GM12878 (cell line): ENCODE results near the gene EXOC4.

ENCODE experiments used
- ATF2 ChIP-seq: IDR thresholded peaks from 2 replicates; pipeline ENCODE4 v1.6.1; 2012; ENCODE audit warnings: low read length, inconsistent platforms
- BCL11A ChIP-seq: IDR thresholded peaks from 2 replicates; pipeline ENCODE4 v1.6.1; 2011; ENCODE audit warnings: low read depth, low read length
- CTCF ChIP-seq, 3 experiments: IDR thresholded peaks in 2 of 3; conservative IDR thresholded peaks in 1 of 3; 2 replicates each; pipeline ENCODE4 v1.5.1; 2011; ENCODE audit warnings: low read depth in 3 of 3, low read length in 3 of 3, mild to moderate bottlenecking in 3 of 3, control low read depth in 2 of 3, moderate library complexity in 2 of 3, inconsistent platforms in 1 of 3, mixed read lengths in 1 of 3; ENCODE audit not compliant: control insufficient read depth in 2 of 3, insufficient read depth in 1 of 3; ENCODE audit errors: extremely low read depth in 1 of 3
- SRF ChIP-seq, 2 experiments: IDR thresholded peaks; 2 replicates each; pipeline ENCODE4 v1.6.1; 2011; ENCODE audit warnings: low read depth in 2 of 2, low read length in 2 of 2, mild to moderate bottlenecking in 1 of 2, moderate library complexity in 1 of 2

- TF ChIP-seq BCL11A (no peak), CTCF (IDR thresholded peaks at IDR 0.05 in 2 of 3, conservative IDR thresholded peaks at IDR 0.05 in 1 of 3; ENCODE audit: control insufficient read depth in 2 of 3, extremely low read depth in 1 of 3, insufficient read depth in 1 of 3, low read depth in 3 of 3, low read length in 3 of 3) (no peak), ATF2 (no peak), SRF (IDR thresholded peaks at IDR 0.05; ENCODE audit: low read depth in 2 of 2, low read length in 2 of 2) (no peak)
These were observed 318.2 kb downstream of the EXOC4 start for GRCh38 chr7:133571076-133571475.
